ENCODE measurements around the gene CHMP4A. TPM values are rescaled to one million over a fixed set of nuclear protein-coding genes. Genes with fewer than 3 reads are reported as not detected.

CHMP4A gene
- total and polyA plus RNA-seq, 2 experiments from 2014 or later: 25.6 to 73.6 TPM

GRCh38 chr14:24253936-24254335, 40.6 kb upstream of the CHMP4A start:
- H3K4me3 ChIP-seq: no peak overlapping the region
- peaks cover 8% of the 10 kb centered on the region for H3K4me1 ChIP-seq (ENCODE audit: insufficient read depth)
- no peaks in the 10 kb centered on the region for H3K9me2 ChIP-seq (replicated peaks; ENCODE audit: insufficient read depth)
- WGBS (ENCODE audit: low lambda C conversion rate, missing lambda C conversion rate): 92% methylated on average over 7 of the region's 7 CpGs
- H3K27me3 ChIP-seq: no peaks in the 10 kb centered on the region
- H2AFZ ChIP-seq: no peak overlapping the region
- H3K79me2 ChIP-seq: no peaks in the 10 kb centered on the region
- no peak for DNase-seq (ENCODE audit: low spot score)
- no peak overlapping the region for H3K4me2 ChIP-seq
- H4K20me1 ChIP-seq (ENCODE audit: insufficient read depth, poor library complexity, severe bottlenecking): no peaks in the 10 kb centered on the region
- H3K27ac ChIP-seq: no peak overlapping the region
- TF ChIP-seq EZH2 (IDR thresholded peaks at IDR 0.05; ENCODE audit: borderline replicate concordance) (no peak), EZH2phosphoT487 (IDR thresholded peaks at IDR 0.05; ENCODE audit: low read depth, severe bottlenecking, unreplicated experiment) (no peak), CTCF (IDR thresholded peaks at IDR 0.05; ENCODE audit: poor library complexity) (no peak)
- no peaks in the 10 kb centered on the region for H3K9me3 ChIP-seq (ENCODE audit: low read depth)
- no peaks in the 10 kb centered on the region for H3K36me3 ChIP-seq (replicated peaks; ENCODE audit: insufficient read depth, low read depth)

GRCh38 chr14:24252289-24253124, 39.2 kb upstream of the CHMP4A start:
- Histone ChIP-seq H3K27ac (peak overlapping the region; percentile 15), H4K20me1 (ENCODE audit: insufficient read depth, poor library complexity, severe bottlenecking) (no peaks in the 10 kb centered on the region), H3K36me3 (replicated peaks; ENCODE audit: insufficient read depth, low read depth) (no peaks in the 10 kb centered on the region), H3K9me2 (replicated peaks; ENCODE audit: insufficient read depth) (no peaks in the 10 kb centered on the region), H3K4me1 (ENCODE audit: insufficient read depth) (peaks cover 8% of the 10 kb centered on the region), H3K27me3 (no peaks in the 10 kb centered on the region), H3K4me2 (no peak overlapping the region), H3K79me2 (no peaks in the 10 kb centered on the region), H2AFZ (no peak overlapping the region), H3K9me3 (ENCODE audit: low read depth) (no peaks in the 10 kb centered on the region), H3K4me3 (no peak overlapping the region)
- TF ChIP-seq CTCF (IDR thresholded peaks at IDR 0.05; ENCODE audit: poor library complexity): no peak
- TF ChIP-seq EZH2phosphoT487 (IDR thresholded peaks at IDR 0.05; ENCODE audit: low read depth, severe bottlenecking, unreplicated experiment): no peak
- TF ChIP-seq EZH2 (IDR thresholded peaks at IDR 0.05; ENCODE audit: borderline replicate concordance): no peak
- WGBS (ENCODE audit: low lambda C conversion rate, missing lambda C conversion rate): 88% methylated on average over 11 of the region's 11 CpGs
- DNase-seq (ENCODE audit: low spot score): no peak

DNA sequence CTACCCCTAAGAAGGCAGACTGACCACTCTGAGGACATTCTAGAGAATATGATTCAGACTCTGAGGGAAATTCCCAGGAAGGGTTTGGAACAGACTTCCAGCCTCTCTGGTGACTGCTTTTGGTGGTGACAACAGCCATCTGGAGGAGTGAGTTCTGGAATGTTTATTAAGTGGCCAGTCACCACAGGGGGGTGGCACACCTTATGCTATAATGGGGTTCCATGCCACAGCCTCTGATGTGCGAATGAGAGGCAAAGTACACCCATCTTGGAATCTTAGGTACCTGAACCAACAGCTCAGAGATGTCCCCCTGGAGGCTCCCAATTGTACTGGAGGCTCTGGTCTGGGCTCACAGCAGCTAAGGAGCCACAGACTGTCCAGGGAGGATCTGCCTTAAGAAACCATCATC, 38.6 kb upstream of the CHMP4A start:
- WGBS (ENCODE audit: low lambda C conversion rate, missing lambda C conversion rate): 92% methylated on average over 1 of the region's 1 CpG
- H3K4me2 ChIP-seq: no peak overlapping the region
- H3K36me3 ChIP-seq (replicated peaks; ENCODE audit: insufficient read depth, low read depth): no peaks in the 10 kb centered on the region
- H3K4me3 ChIP-seq: no peak overlapping the region
- H3K27ac ChIP-seq: peak overlapping the region; percentile 15
- H3K79me2 ChIP-seq: no peaks in the 10 kb centered on the region
- no peaks in the 10 kb centered on the region for H3K9me3 ChIP-seq (ENCODE audit: low read depth)
- no peak overlapping the region for H2AFZ ChIP-seq
- H3K27me3 ChIP-seq: no peaks in the 10 kb centered on the region
- peaks cover 8% of the 10 kb centered on the region for H3K4me1 ChIP-seq (ENCODE audit: insufficient read depth)
- H3K9me2 ChIP-seq (replicated peaks; ENCODE audit: insufficient read depth): no peaks in the 10 kb centered on the region
- no peaks in the 10 kb centered on the region for H4K20me1 ChIP-seq (ENCODE audit: insufficient read depth, poor library complexity, severe bottlenecking)
- TF ChIP-seq CTCF (IDR thresholded peaks at IDR 0.05; ENCODE audit: poor library complexity): no peak
- TF ChIP-seq EZH2 (IDR thresholded peaks at IDR 0.05; ENCODE audit: borderline replicate concordance): no peak
- TF ChIP-seq EZH2phosphoT487 (IDR thresholded peaks at IDR 0.05; ENCODE audit: low read depth, severe bottlenecking, unreplicated experiment): no peak
- DNase-seq (ENCODE audit: low spot score): no peak
